Dermis microvascular lymphatic vessel endothelial cell (primary cell): ENCODE data around the gene DHX57. TPM values are rescaled to one million over a fixed set of nuclear protein-coding genes. Genes with fewer than 3 reads are reported as not detected.
"Not testable (repeated sequence)": the region's sequence is repeated elsewhere in the genome, so short reads cannot be mapped to it uniquely, and the experiment has no call there.

Source experiments
- DNase-seq, 2 donors: peaks; one replicate each; pipeline versions ENCODE4 v3.0.0 to v3.0.0-alpha.2; 2010; ENCODE audit warnings: low read depth in 2 of 2
- total RNA-seq: library from RNA; depleted of rRNA; stranded (reverse); fragments of >200 nt; gene quantifications from 2 replicates; pipeline ENCODE4 v1.2.1, GENCODE V29; 2014

The DHX57 gene
- total RNA-seq, 1 donor from 2014 or later = 13.5 TPM

- DNase-seq = no peak
These were observed 8.8 kb downstream of the DHX57 start for GRCh38 chr2:38866773-38867443.

GRCh38 chr2:38863061-38863695, 12.6 kb downstream of the DHX57 start:
- DNase-seq = no peak

GRCh38 chr2:38862476-38862875, 13.3 kb downstream of the DHX57 start:
- no peak for DNase-seq

GRCh38 chr2:38856165-38856564, 19.6 kb downstream of the DHX57 start:
- DNase-seq = no peak

GRCh38 chr2:38850045-38850444, 25.7 kb downstream of the DHX57 start:
- no peak for DNase-seq

GRCh38 chr2:38836791-38837190, 38.9 kb downstream of the DHX57 start:
- DNase-seq = no peak

GRCh38 chr2:38835990-38836389, 39.7 kb downstream of the DHX57 start:
- DNase-seq = no peak

GRCh38 chr2:38835015-38835601, 40.6 kb downstream of the DHX57 start:
- peak; percentile 18 to 21 for DNase-seq

GRCh38 chr2:38830526-38831159, 45.1 kb downstream of the DHX57 start:
- DNase-seq = no peak

GRCh38 chr2:38829971-38830370, 45.8 kb downstream of the DHX57 start:
- no peak for DNase-seq

- DNase-seq = no peak
These were observed 47.3 kb downstream of the DHX57 start for GRCh38 chr2:38828460-38828859.

- DNase-seq = not testable (repeated sequence)
These were observed 48.1 kb downstream of the DHX57 start for GRCh38 chr2:38827539-38828145.

- DNase-seq = no peak
These were observed 49.8 kb downstream of the DHX57 start for GRCh38 chr2:38825956-38826355.

GRCh38 chr2:38824906-38825305, 50.8 kb downstream of the DHX57 start:
- no peak for DNase-seq

- DNase-seq = no peak
These were observed 52.3 kb downstream of the DHX57 start for GRCh38 chr2:38823386-38823785.

GRCh38 chr2:38818565-38818964, 57.2 kb downstream of the DHX57 start:
- no peak for DNase-seq

GRCh38 chr2:38815936-38816335, 59.8 kb downstream of the DHX57 start:
- DNase-seq = no peak

GRCh38 chr2:38810488-38810887, 65.2 kb downstream of the DHX57 start:
- no peak for DNase-seq

- DNase-seq = no peak
These were observed 67.1 kb downstream of the DHX57 start for GRCh38 chr2:38808677-38809076.

GRCh38 chr2:38806733-38807059, 69.0 kb downstream of the DHX57 start:
- no peak for DNase-seq

- DNase-seq = no peak
These were observed 69.6 kb downstream of the DHX57 start for GRCh38 chr2:38806015-38806732.

- DNase-seq = no peak
These were observed 77.8 kb downstream of the DHX57 start for GRCh38 chr2:38797953-38798352.
